ENCODE results near the gene ALMS1.
"Not testable (repeated sequence)": the region's sequence is repeated elsewhere in the genome, so short reads cannot be mapped to it uniquely, and the experiment has no call there.

ALMS1 gene

GRCh38 chr2:73457982-73458381, 72.3 kb downstream of the ALMS1 start:
- Histone ChIP-seq H3K9ac (ENCODE audit: low read depth, low read length) (no peak overlapping the region), H3K9me3 (ENCODE audit: control insufficient read depth, insufficient read depth, low read length) (peaks cover 11% of the 10 kb centered on the region), H3K4me3 (ENCODE audit: low read depth, low read length) (no peak overlapping the region), H3K27me3 (ENCODE audit: control insufficient read depth, insufficient read depth, low read length) (no peaks in the 10 kb centered on the region), H3K4me1 (ENCODE audit: control insufficient read depth, insufficient read depth, low read length) (no peaks in the 10 kb centered on the region), H3K36me3 (ENCODE audit: control insufficient read depth, insufficient read depth, low read length) (peaks cover 7% of the 10 kb centered on the region)

GRCh38 chr2:73462388-73462787, 76.8 kb downstream of the ALMS1 start:
- H3K36me3 ChIP-seq (ENCODE audit: control insufficient read depth, insufficient read depth, low read length); H3K27me3 ChIP-seq (ENCODE audit: control insufficient read depth, insufficient read depth, low read length); H3K4me3 ChIP-seq (ENCODE audit: low read depth, low read length); H3K9ac ChIP-seq (ENCODE audit: low read depth, low read length); H3K4me1 ChIP-seq (ENCODE audit: control insufficient read depth, insufficient read depth, low read length): not testable (repeated sequence)
- H3K9me3 ChIP-seq (ENCODE audit: control insufficient read depth, insufficient read depth, low read length): peaks cover 11% of the 10 kb centered on the region

GRCh38 chr2:73468376-73468775, 82.7 kb downstream of the ALMS1 start:
- no peak overlapping the region for H3K4me3 ChIP-seq (ENCODE audit: low read depth, low read length)

GRCh38 chr2:73483874-73484273, 98.2 kb downstream of the ALMS1 start:
- not testable (repeated sequence) for H3K36me3 ChIP-seq (ENCODE audit: control insufficient read depth, insufficient read depth, low read length); H3K9ac ChIP-seq (ENCODE audit: low read depth, low read length); H3K4me1 ChIP-seq (ENCODE audit: control insufficient read depth, insufficient read depth, low read length); H3K9me3 ChIP-seq (ENCODE audit: control insufficient read depth, insufficient read depth, low read length); H3K4me3 ChIP-seq (ENCODE audit: low read depth, low read length); H3K27me3 ChIP-seq (ENCODE audit: control insufficient read depth, insufficient read depth, low read length)

More at GRCh38 chr2:73468376-73468775, 82.7 kb downstream of the ALMS1 start:
- no peaks in the 10 kb centered on the region for H3K27me3 ChIP-seq (ENCODE audit: control insufficient read depth, insufficient read depth, low read length)
- H3K9me3 ChIP-seq (ENCODE audit: control insufficient read depth, insufficient read depth, low read length): no peaks in the 10 kb centered on the region
- H3K36me3 ChIP-seq (ENCODE audit: control insufficient read depth, insufficient read depth, low read length): no peaks in the 10 kb centered on the region
- no peak overlapping the region for H3K9ac ChIP-seq (ENCODE audit: low read depth, low read length)
- H3K4me1 ChIP-seq (ENCODE audit: control insufficient read depth, insufficient read depth, low read length): no peaks in the 10 kb centered on the region

- H3K9ac ChIP-seq (ENCODE audit: low read depth, low read length): no peak overlapping the region
- no peak overlapping the region for H3K4me3 ChIP-seq (ENCODE audit: low read depth, low read length)
- no peaks in the 10 kb centered on the region for H3K9me3 ChIP-seq (ENCODE audit: control insufficient read depth, insufficient read depth, low read length)
- no peaks in the 10 kb centered on the region for H3K27me3 ChIP-seq (ENCODE audit: control insufficient read depth, insufficient read depth, low read length)
- H3K4me1 ChIP-seq (ENCODE audit: control insufficient read depth, insufficient read depth, low read length): peaks cover 4% of the 10 kb centered on the region
- H3K36me3 ChIP-seq (ENCODE audit: control insufficient read depth, insufficient read depth, low read length): peaks cover 9% of the 10 kb centered on the region
Observed at GRCh38 chr2:73487112-73487657, 101.5 kb downstream of the ALMS1 start.

- H3K9me3 ChIP-seq (ENCODE audit: control insufficient read depth, insufficient read depth, low read length): no peaks in the 10 kb centered on the region
- peaks cover 4% of the 10 kb centered on the region for H3K4me1 ChIP-seq (ENCODE audit: control insufficient read depth, insufficient read depth, low read length)
- H3K9ac ChIP-seq (ENCODE audit: low read depth, low read length): no peak overlapping the region
- no peak overlapping the region for H3K4me3 ChIP-seq (ENCODE audit: low read depth, low read length)
- H3K27me3 ChIP-seq (ENCODE audit: control insufficient read depth, insufficient read depth, low read length): no peaks in the 10 kb centered on the region
- H3K36me3 ChIP-seq (ENCODE audit: control insufficient read depth, insufficient read depth, low read length): peaks cover 9% of the 10 kb centered on the region
Observed at GRCh38 chr2:73488079-73488478, 102.4 kb downstream of the ALMS1 start.

- H3K4me1 ChIP-seq (ENCODE audit: control insufficient read depth, insufficient read depth, low read length): peaks cover 4% of the 10 kb centered on the region
- no peaks in the 10 kb centered on the region for H3K27me3 ChIP-seq (ENCODE audit: control insufficient read depth, insufficient read depth, low read length)
- peaks cover 9% of the 10 kb centered on the region for H3K36me3 ChIP-seq (ENCODE audit: control insufficient read depth, insufficient read depth, low read length)
- no peaks in the 10 kb centered on the region for H3K9me3 ChIP-seq (ENCODE audit: control insufficient read depth, insufficient read depth, low read length)
- H3K4me3 ChIP-seq (ENCODE audit: low read depth, low read length): no peak overlapping the region
- no peak overlapping the region for H3K9ac ChIP-seq (ENCODE audit: low read depth, low read length)
Observed at GRCh38 chr2:73489053-73489452, 103.4 kb downstream of the ALMS1 start.

- Histone ChIP-seq H3K9me3 (ENCODE audit: control insufficient read depth, insufficient read depth, low read length) (no peaks in the 10 kb centered on the region), H3K4me3 (ENCODE audit: low read depth, low read length) (no peak overlapping the region), H3K27me3 (ENCODE audit: control insufficient read depth, insufficient read depth, low read length) (no peaks in the 10 kb centered on the region), H3K9ac (ENCODE audit: low read depth, low read length) (no peak overlapping the region), H3K36me3 (ENCODE audit: control insufficient read depth, insufficient read depth, low read length) (peaks cover 2% of the 10 kb centered on the region), H3K4me1 (ENCODE audit: control insufficient read depth, insufficient read depth, low read length) (no peaks in the 10 kb centered on the region)
Observed at GRCh38 chr2:73494031-73494430, 108.4 kb downstream of the ALMS1 start.

GRCh38 chr2:73503992-73504570, 118.4 kb downstream of the ALMS1 start:
- no peaks in the 10 kb centered on the region for H3K4me1 ChIP-seq (ENCODE audit: control insufficient read depth, insufficient read depth, low read length)
- H3K9me3 ChIP-seq (ENCODE audit: control insufficient read depth, insufficient read depth, low read length): no peaks in the 10 kb centered on the region
- H3K9ac ChIP-seq (ENCODE audit: low read depth, low read length): no peak overlapping the region
- no peaks in the 10 kb centered on the region for H3K36me3 ChIP-seq (ENCODE audit: control insufficient read depth, insufficient read depth, low read length)
- no peak overlapping the region for H3K4me3 ChIP-seq (ENCODE audit: low read depth, low read length)
- no peaks in the 10 kb centered on the region for H3K27me3 ChIP-seq (ENCODE audit: control insufficient read depth, insufficient read depth, low read length)

GRCh38 chr2:73504850-73505249, 119.2 kb downstream of the ALMS1 start:
- not testable (repeated sequence) for H3K9me3 ChIP-seq (ENCODE audit: control insufficient read depth, insufficient read depth, low read length); H3K4me3 ChIP-seq (ENCODE audit: low read depth, low read length); H3K27me3 ChIP-seq (ENCODE audit: control insufficient read depth, insufficient read depth, low read length); H3K4me1 ChIP-seq (ENCODE audit: control insufficient read depth, insufficient read depth, low read length); H3K9ac ChIP-seq (ENCODE audit: low read depth, low read length); H3K36me3 ChIP-seq (ENCODE audit: control insufficient read depth, insufficient read depth, low read length)

- H3K27me3 ChIP-seq (ENCODE audit: control insufficient read depth, insufficient read depth, low read length); H3K4me1 ChIP-seq (ENCODE audit: control insufficient read depth, insufficient read depth, low read length); H3K9ac ChIP-seq (ENCODE audit: low read depth, low read length); H3K4me3 ChIP-seq (ENCODE audit: low read depth, low read length); H3K9me3 ChIP-seq (ENCODE audit: control insufficient read depth, insufficient read depth, low read length); H3K36me3 ChIP-seq (ENCODE audit: control insufficient read depth, insufficient read depth, low read length): not testable (repeated sequence)
Observed at GRCh38 chr2:73510470-73510869, 124.8 kb downstream of the ALMS1 start.

- H3K4me3 ChIP-seq (ENCODE audit: low read depth, low read length): no peak overlapping the region
- H3K9ac ChIP-seq (ENCODE audit: low read depth, low read length): no peak overlapping the region
- H3K4me1 ChIP-seq (ENCODE audit: control insufficient read depth, insufficient read depth, low read length): no peaks in the 10 kb centered on the region
- H3K27me3 ChIP-seq (ENCODE audit: control insufficient read depth, insufficient read depth, low read length): no peaks in the 10 kb centered on the region
- H3K9me3 ChIP-seq (ENCODE audit: control insufficient read depth, insufficient read depth, low read length): no peaks in the 10 kb centered on the region
- no peaks in the 10 kb centered on the region for H3K36me3 ChIP-seq (ENCODE audit: control insufficient read depth, insufficient read depth, low read length)
Observed at GRCh38 chr2:73516033-73516432, 130.4 kb downstream of the ALMS1 start.

Measured in iPS-15b (cell line).